GM23248 (cell line): Measurements from ENCODE around the gene SLC5A8.

ENCODE experiments used
- EZH2 ChIP-seq: fragments of 200-600 bp; sonication (generic); IDR thresholded peaks from 2 replicates; pipeline ENCODE4 v1.6.1; 2018; ENCODE audit warnings: antibody characterized with exemption, mild to moderate bottlenecking; ENCODE audit not compliant: insufficient read depth, poor library complexity, severe bottlenecking
- EZH2phosphoT487 ChIP-seq: fragments of 200-600 bp; sonication (generic); IDR thresholded peaks from 2 replicates; pipeline ENCODE4 v1.6.1; 2018; ENCODE audit warnings: antibody characterized with exemption, moderate library complexity, mild to moderate bottlenecking, low read depth; ENCODE audit not compliant: insufficient read depth

DNA sequence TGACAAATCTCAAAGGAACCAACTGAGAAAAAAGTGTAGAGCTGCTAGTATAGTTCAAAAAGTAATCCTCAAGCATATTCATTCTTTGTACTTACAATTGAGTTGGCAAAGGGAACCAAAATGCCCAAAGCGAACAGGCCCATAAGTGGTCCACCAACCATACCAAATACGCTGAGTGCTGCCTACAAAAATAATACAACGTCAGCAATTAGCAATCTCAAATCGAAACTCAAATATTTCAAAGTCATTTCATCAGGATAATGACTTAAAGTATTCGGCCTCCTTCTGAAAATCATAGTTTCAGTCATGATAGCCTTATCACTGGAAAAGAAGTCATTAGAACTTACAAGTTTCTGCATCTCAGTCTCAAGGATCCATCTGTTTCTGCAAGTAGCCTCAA lies 42.0 kb downstream of the SLC5A8 start:
- TF ChIP-seq EZH2phosphoT487 (no peak), EZH2 (no peak)
